Activated gamma-delta T cell treated with anti-CD3 and anti-CD28 coated beads, Interleukin-2, amount 50 U/mL, for 16 hours (primary cell): ENCODE data around the gene SUPT3H.
"Not testable (repeated sequence)": the region's sequence is repeated elsewhere in the genome, so short reads cannot be mapped to it uniquely, and the experiment has no call there.

Experiments
- DNase-seq: peaks from one replicate; pipeline ENCODE4 v3.0.0-alpha.2; 2020; ENCODE audit warnings: low read depth

The SUPT3H gene

GRCh38 chr6:45175272-45175671, 202.5 kb downstream of the SUPT3H start:
- DNase-seq: no peak

GRCh38 chr6:45174045-45174444, 203.7 kb downstream of the SUPT3H start:
- no peak for DNase-seq

GRCh38 chr6:45171380-45171779, 206.4 kb downstream of the SUPT3H start:
- DNase-seq: no peak

GRCh38 chr6:45170309-45170708, 207.4 kb downstream of the SUPT3H start:
- DNase-seq: no peak

GRCh38 chr6:45169815-45170214, 207.9 kb downstream of the SUPT3H start:
- no peak for DNase-seq

- DNase-seq: no peak
Observed at GRCh38 chr6:45163952-45164766, 213.6 kb downstream of the SUPT3H start.

- DNase-seq: no peak
Observed at GRCh38 chr6:45160305-45160704, 217.4 kb downstream of the SUPT3H start.

GRCh38 chr6:45156075-45156474, 221.7 kb downstream of the SUPT3H start:
- DNase-seq: no peak

GRCh38 chr6:45155341-45155894, 222.3 kb downstream of the SUPT3H start:
- no peak for DNase-seq

- no peak for DNase-seq
Observed at GRCh38 chr6:45154679-45155078, 223.1 kb downstream of the SUPT3H start.

GRCh38 chr6:45148711-45149341, 228.9 kb downstream of the SUPT3H start:
- DNase-seq: no peak

- no peak for DNase-seq
Observed at GRCh38 chr6:45148278-45148677, 229.5 kb downstream of the SUPT3H start.

GRCh38 chr6:45145658-45146057, 232.1 kb downstream of the SUPT3H start:
- not testable (repeated sequence) for DNase-seq

- DNase-seq: no peak
Observed at GRCh38 chr6:45138765-45139164, 239.0 kb downstream of the SUPT3H start.

GRCh38 chr6:45136495-45136894, 241.2 kb downstream of the SUPT3H start:
- no peak for DNase-seq

GRCh38 chr6:45132658-45133294, 245.0 kb downstream of the SUPT3H start:
- DNase-seq: no peak

GRCh38 chr6:45132059-45132458, 245.7 kb downstream of the SUPT3H start:
- no peak for DNase-seq

- DNase-seq: no peak
Observed at GRCh38 chr6:45129051-45129450, 248.7 kb downstream of the SUPT3H start.

GRCh38 chr6:45127185-45127584, 250.5 kb downstream of the SUPT3H start:
- DNase-seq: no peak

GRCh38 chr6:45126033-45126432, 251.7 kb downstream of the SUPT3H start:
- DNase-seq: no peak

GRCh38 chr6:45123023-45123422, 254.7 kb downstream of the SUPT3H start:
- no peak for DNase-seq

GRCh38 chr6:45118754-45119153, 259.0 kb downstream of the SUPT3H start:
- no peak for DNase-seq
